Peyer's patch (tissue), 4 donors: ENCODE measurements around the gene PLXNB2.

Source experiments
- POLR2A ChIP-seq, 2 donors: fragments of 450-650 bp; IDR thresholded peaks; one replicate each; pipeline ENCODE4 v1.5.1; 2017; ENCODE audit warnings: antibody characterized with exemption in 2 of 2, mild to moderate bottlenecking in 2 of 2, moderate library complexity in 2 of 2
- TF ChIP-seq, protein P1 (sequence below), 6 experiments: fragments of 450-650 bp in 4 of 6; fragments of 200-600 bp in 2 of 6; sonication (generic) in 1 of 6; IDR thresholded peaks; one replicate each; pipeline ENCODE4 v1.5.1; 2017 to 2019; ENCODE audit warnings: antibody characterized with exemption in 6 of 6, mild to moderate bottlenecking in 3 of 6, moderate library complexity in 1 of 6

DNA sequence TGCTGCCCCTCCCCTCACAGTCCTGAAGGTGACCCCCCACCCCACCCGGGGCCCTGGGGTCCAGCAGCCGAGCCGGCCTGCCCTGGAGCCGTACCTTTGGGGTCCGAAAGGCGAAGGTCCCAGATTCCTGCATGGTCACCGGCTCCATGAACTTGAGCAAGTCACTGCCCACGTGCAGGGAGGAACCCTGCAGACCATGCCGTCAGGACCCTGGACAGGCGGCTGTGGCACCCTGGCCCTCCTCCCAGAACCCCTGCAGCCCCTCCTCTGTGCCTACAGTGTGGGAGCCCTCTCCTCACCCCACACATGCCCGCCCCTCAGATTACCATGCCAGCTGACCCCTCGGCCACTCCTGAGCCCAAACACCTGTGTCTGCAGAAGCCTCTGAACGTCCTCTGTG lies 23.0 kb downstream of the PLXNB2 start:
- TF ChIP-seq, protein P1, sequence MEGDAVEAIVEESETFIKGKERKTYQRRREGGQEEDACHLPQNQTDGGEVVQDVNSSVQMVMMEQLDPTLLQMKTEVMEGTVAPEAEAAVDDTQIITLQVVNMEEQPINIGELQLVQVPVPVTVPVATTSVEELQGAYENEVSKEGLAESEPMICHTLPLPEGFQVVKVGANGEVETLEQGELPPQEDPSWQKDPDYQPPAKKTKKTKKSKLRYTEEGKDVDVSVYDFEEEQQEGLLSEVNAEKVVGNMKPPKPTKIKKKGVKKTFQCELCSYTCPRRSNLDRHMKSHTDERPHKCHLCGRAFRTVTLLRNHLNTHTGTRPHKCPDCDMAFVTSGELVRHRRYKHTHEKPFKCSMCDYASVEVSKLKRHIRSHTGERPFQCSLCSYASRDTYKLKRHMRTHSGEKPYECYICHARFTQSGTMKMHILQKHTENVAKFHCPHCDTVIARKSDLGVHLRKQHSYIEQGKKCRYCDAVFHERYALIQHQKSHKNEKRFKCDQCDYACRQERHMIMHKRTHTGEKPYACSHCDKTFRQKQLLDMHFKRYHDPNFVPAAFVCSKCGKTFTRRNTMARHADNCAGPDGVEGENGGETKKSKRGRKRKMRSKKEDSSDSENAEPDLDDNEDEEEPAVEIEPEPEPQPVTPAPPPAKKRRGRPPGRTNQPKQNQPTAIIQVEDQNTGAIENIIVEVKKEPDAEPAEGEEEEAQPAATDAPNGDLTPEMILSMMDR (IDR thresholded peaks at IDR 0.05): no peak
- no peak for TF ChIP-seq POLR2A (IDR thresholded peaks at IDR 0.05)
